Measurements from ENCODE around the gene ZBTB25.
"Not testable (repeated sequence)": the region's sequence is repeated elsewhere in the genome, so short reads cannot be mapped to it uniquely, and the experiment has no call there.

Gene ZBTB25

DNA sequence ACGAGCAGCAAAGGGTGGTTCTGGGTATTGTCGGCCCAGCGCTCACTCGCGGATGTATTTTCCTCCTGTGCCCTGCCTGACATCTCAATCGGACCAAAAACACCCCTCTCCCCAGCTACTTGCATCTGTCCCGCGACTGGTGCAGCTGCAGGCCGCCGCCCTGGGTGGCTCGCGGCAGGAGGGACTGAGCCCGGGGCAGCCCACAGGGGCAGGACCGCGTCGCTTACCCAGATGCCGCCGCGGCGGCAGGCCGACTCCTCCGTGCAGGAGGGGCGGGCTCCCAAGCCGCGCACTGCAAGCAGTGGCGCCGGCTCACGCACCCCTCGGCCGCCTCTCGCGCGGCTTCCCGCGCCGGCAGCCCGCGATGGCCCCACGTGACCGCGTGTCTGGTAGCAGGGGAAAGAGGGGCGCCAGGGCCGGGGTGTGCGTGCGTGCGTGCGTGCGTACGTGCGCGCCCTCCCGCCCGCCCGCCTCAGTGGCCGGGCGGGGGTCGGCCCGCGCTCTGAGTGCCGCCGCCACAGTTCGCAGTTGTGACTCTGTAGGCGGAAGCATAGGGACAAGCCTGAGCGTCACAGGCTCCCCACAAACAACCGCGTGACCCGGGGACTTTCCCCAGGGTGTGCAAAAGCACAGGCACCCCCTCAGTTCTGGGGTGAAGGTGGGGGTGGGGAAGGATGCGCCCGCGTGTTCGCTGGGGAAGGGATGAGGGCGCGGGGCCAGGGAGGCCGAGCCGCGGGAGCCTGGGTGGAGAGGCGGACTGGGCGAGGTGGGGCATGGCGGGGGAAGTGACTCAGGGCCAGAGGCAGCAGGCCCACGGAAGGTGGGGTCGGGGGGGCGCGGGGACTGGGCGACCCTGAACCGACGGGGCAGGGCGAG, at the start of gene ZBTB25:
Gene ZBTB25, minus strand, starts transcription at position 405 of the 876 bp plus-strand sequence. CDS start 13,305 bp downstream, outside the sequence.
- DNase-seq = peak; percentile 95

- no peak for DNase-seq
These were observed 47.1 kb upstream of the ZBTB25 start for GRCh38 chr14:64550621-64551333.

GRCh38 chr14:64549791-64550620, 46.4 kb upstream of the ZBTB25 start, which contains the start of gene PPP1R36:
Gene PPP1R36, plus strand, starts transcription at chr14:64549961. Its CDS starts 37 bp downstream, at chr14:64549998.
- DNase-seq = peak; percentile 68

- DNase-seq = no peak
These were observed 45.4 kb upstream of the ZBTB25 start for GRCh38 chr14:64549016-64549415.

GRCh38 chr14:64544607-64545312, 41.1 kb upstream of the ZBTB25 start:
- DNase-seq = no peak

DNA sequence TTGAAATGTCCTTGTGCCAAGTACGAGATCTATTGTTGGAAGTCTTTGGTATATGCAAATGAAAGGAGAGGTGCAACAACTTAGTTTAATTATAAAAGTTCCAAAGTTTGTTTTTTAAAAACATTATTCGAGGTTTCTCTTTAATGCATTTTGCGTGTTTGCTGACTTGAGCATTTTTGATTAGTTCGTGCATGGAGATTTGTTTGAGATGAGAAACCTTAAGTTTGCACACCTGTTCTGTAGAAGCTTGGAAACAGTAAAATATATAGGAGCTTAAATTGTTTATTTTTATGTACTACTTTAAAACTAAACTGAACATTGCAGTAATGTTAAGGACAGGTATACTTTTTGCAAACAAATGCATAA, 39.2 kb upstream of the ZBTB25 start:
- DNase-seq = no peak

- DNase-seq = no peak
These were observed 38.6 kb upstream of the ZBTB25 start for GRCh38 chr14:64541972-64542835.

GRCh38 chr14:64541261-64541971, 37.8 kb upstream of the ZBTB25 start:
- peak; percentile 11 for DNase-seq

- peak; percentile 97 for DNase-seq
These were observed 36.9 kb upstream of the ZBTB25 start, which contains the start of gene HSPA2 for GRCh38 chr14:64540208-64541202. Gene HSPA2, plus strand, starts transcription at chr14:64540741. Its CDS starts 109 bp downstream, at chr14:64540850.

- no peak for DNase-seq
These were observed 33.0 kb upstream of the ZBTB25 start for GRCh38 chr14:64536488-64537245.

GRCh38 chr14:64531567-64531966, 27.9 kb upstream of the ZBTB25 start:
- DNase-seq = no peak

- DNase-seq = no peak
These were observed 21.7 kb upstream of the ZBTB25 start for GRCh38 chr14:64525354-64525753.

- DNase-seq = no peak
These were observed 19.1 kb upstream of the ZBTB25 start for GRCh38 chr14:64522591-64523355.

GRCh38 chr14:64520699-64521098, 17.1 kb upstream of the ZBTB25 start:
- DNase-seq = no peak

GRCh38 chr14:64518229-64518628, 14.6 kb upstream of the ZBTB25 start:
- no peak for DNase-seq

DNA sequence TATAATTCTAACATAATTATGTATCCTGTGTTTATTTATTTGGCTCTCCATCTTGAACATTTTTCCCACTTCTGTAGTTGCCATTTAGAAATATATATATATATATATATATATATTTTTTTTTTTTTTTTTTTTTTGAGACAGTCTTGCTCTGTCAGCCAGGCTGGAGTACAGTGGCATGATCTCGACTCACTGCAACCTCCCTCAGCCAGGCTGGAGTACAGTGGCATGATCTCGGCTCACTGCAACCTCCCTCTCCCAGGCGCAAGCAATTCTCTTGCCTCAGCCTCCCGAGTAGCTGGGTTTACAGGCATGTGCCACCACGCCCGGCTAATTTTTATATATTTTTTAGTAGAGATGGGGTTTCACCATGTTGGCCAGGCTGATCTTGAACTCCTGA, 14.0 kb upstream of the ZBTB25 start:
- not testable (repeated sequence) for DNase-seq

DNA sequence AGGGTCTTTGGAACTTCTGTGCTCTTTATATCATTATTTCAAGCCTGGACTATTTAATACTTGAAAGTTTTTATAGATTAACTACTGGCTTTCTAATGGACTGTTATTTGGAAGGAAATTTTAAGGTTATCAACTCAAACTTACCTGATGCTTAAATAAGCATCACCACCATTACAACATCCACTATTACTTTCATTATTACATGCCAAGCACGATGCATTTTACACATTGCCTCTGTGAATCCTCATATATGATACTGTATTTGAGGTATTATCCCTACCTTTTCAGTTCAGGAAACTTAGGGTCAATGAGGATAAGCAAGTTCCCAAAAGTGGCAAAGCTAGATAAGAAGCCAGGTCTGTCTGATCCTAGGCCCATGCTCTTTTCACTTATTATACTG, 13.3 kb upstream of the ZBTB25 start:
- no peak for DNase-seq

DNA sequence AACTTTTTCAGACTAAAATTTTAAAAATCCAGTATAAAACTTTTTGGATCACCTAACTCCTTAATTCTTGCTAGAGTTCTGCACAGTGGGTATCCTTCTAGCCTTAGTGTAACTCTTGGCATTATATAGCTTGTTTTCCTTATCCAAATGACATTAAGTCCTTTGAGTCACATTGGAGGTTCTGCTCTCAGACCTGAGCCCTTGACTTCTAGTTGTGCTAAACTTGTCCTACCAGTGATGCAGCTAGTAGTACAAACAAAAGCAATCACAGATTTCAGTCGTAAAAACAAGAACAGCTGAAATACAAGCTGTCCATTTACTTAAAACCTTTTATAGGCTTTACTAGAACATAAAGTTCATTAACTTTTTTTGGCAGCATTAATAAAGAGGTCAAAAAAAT, 11.4 kb upstream of the ZBTB25 start:
- DNase-seq = no peak
